Prostate gland (tissue), 2 donors: ENCODE measurements around the gene SAMM50.

Source experiments
- CTCF ChIP-seq, 4 experiments: fragments of 200-600 bp in 2 of 4; fragments of 450-650 bp in 2 of 4; sonication (generic) in 2 of 4; IDR thresholded peaks; 1 replicate in 3 of 4; 2 replicates in 1 of 4; pipeline ENCODE4 v1.5.1; 2016 to 2019; ENCODE audit warnings: antibody characterized with exemption in 4 of 4, mild to moderate bottlenecking in 2 of 4, moderate library complexity in 2 of 4
- POLR2A ChIP-seq: fragments of 450-650 bp; IDR thresholded peaks from one replicate; pipeline ENCODE4 v1.6.1; 2016; ENCODE audit warnings: antibody characterized with exemption, mild to moderate bottlenecking

GRCh38 chr22:43980996-43981395 lies 25.8 kb downstream of the SAMM50 start:
- TF ChIP-seq CTCF (IDR thresholded peaks at IDR 0.05) (no peak), POLR2A (no peak)
